ENCODE data around the gene TMEM219.
"Not testable (repeated sequence)": the region's sequence is repeated elsewhere in the genome, so short reads cannot be mapped to it uniquely, and the experiment has no call there.

The TMEM219 gene

GRCh38 chr16:30011714-30012504 is 50.0 kb downstream of the TMEM219 start:
- no peak for DNase-seq (ENCODE audit: low read depth)

GRCh38 chr16:30012598-30012997 is 50.7 kb downstream of the TMEM219 start:
- DNase-seq (ENCODE audit: low read depth): not testable (repeated sequence)

- not testable (repeated sequence) for DNase-seq (ENCODE audit: low read depth)
Observed at GRCh38 chr16:30015450-30015849, 53.6 kb downstream of the TMEM219 start.

GRCh38 chr16:30016555-30017276 is 54.8 kb downstream of the TMEM219 start:
- DNase-seq (ENCODE audit: low read depth): no peak

GRCh38 chr16:30017277-30017656 is 55.4 kb downstream of the TMEM219 start:
- no peak for DNase-seq (ENCODE audit: low read depth)

- not testable (repeated sequence) for DNase-seq (ENCODE audit: low read depth)
Observed at GRCh38 chr16:30017937-30018336, 56.1 kb downstream of the TMEM219 start.

GRCh38 chr16:30018731-30019158 is 56.9 kb downstream of the TMEM219 start:
- DNase-seq (ENCODE audit: low read depth): no peak
